Measurements from ENCODE around the gene SORT1. TPM values are rescaled to one million over a fixed set of nuclear protein-coding genes. Genes with fewer than 3 reads are reported as not detected.

The SORT1 gene
- total RNA-seq, 2 donors from 2014 or later, result 44.9 to 46.2 TPM

- Mint-ChIP-seq H3K4me3 (peak overlapping the region; percentile 86), H3K27ac (no peak overlapping the region), H3K27me3 (ENCODE audit: insufficient read depth) (no peaks in the 10 kb centered on the region), H3K9me3 (no peaks in the 10 kb centered on the region), H3K4me1 (peaks cover 30% of the 10 kb centered on the region), H3K36me3 (ENCODE audit: low read depth) (peaks cover 25% of the 10 kb centered on the region)
- peak overlapping the region; percentile 97 for H3K4me3 ChIP-seq (ENCODE audit: low read length)
- TF ChIP-seq CTCF (conservative IDR thresholded peaks at IDR 0.05), result no peak
- H3K27ac ChIP-seq (ENCODE audit: low read depth, low read length), result no peak overlapping the region
- H3K36me3 ChIP-seq (ENCODE audit: control insufficient read depth, insufficient read depth, low read length), result peaks cover 21% of the 10 kb centered on the region
- peaks cover 4% of the 10 kb centered on the region for H3K4me1 ChIP-seq (ENCODE audit: control insufficient read depth, insufficient read depth, low read length)
- no peaks in the 10 kb centered on the region for H3K9me3 ChIP-seq (ENCODE audit: control insufficient read depth, low read length)
- peak overlapping the region; percentile 44 for H3K9ac ChIP-seq (ENCODE audit: extremely low read depth, low read length, poor library complexity, severe bottlenecking)
- H3K27me3 ChIP-seq (ENCODE audit: control insufficient read depth, insufficient read depth, low read length, poor library complexity, severe bottlenecking), result no peaks in the 10 kb centered on the region
- 78 to 80% methylated on average over 14 to 28 of the region's 28 CpGs for WGBS, 2 experiments (ENCODE audit: insufficient coverage in 1 of 2, insufficient read length in 1 of 2)
- DNase-seq, result no peak
Measured at GRCh38 chr1:109281680-109282496, 115.8 kb downstream of the SORT1 start.

- DNase-seq, result no peak
- Mint-ChIP-seq H3K9me3 (no peaks in the 10 kb centered on the region), H3K27me3 (ENCODE audit: insufficient read depth) (no peaks in the 10 kb centered on the region), H3K36me3 (ENCODE audit: low read depth) (peaks cover 25% of the 10 kb centered on the region), H3K4me3 (peak overlapping the region; percentile 86), H3K27ac (no peak overlapping the region), H3K4me1 (peaks cover 30% of the 10 kb centered on the region)
- 93 to 96% methylated on average over 7 of the region's 12 CpGs for WGBS, 2 experiments (ENCODE audit: insufficient coverage in 1 of 2, insufficient read length in 1 of 2)
- H3K27me3 ChIP-seq (ENCODE audit: control insufficient read depth, insufficient read depth, low read length, poor library complexity, severe bottlenecking), result no peaks in the 10 kb centered on the region
- H3K9ac ChIP-seq (ENCODE audit: extremely low read depth, low read length, poor library complexity, severe bottlenecking), result no peak overlapping the region
- H3K9me3 ChIP-seq (ENCODE audit: control insufficient read depth, low read length), result no peaks in the 10 kb centered on the region
- peaks cover 5% of the 10 kb centered on the region for H3K4me1 ChIP-seq (ENCODE audit: control insufficient read depth, insufficient read depth, low read length)
- no peak for TF ChIP-seq CTCF (conservative IDR thresholded peaks at IDR 0.05)
- peaks cover 21% of the 10 kb centered on the region for H3K36me3 ChIP-seq (ENCODE audit: control insufficient read depth, insufficient read depth, low read length)
- peak overlapping the region; percentile 97 for H3K4me3 ChIP-seq (ENCODE audit: low read length)
- no peak overlapping the region for H3K27ac ChIP-seq (ENCODE audit: low read depth, low read length)
Measured at GRCh38 chr1:109280862-109281261, 116.9 kb downstream of the SORT1 start.

- Histone ChIP-seq H3K27me3 (ENCODE audit: control insufficient read depth, insufficient read depth, low read length, poor library complexity, severe bottlenecking) (no peaks in the 10 kb centered on the region), H3K9me3 (ENCODE audit: control insufficient read depth, low read length) (no peaks in the 10 kb centered on the region), H3K36me3 (ENCODE audit: control insufficient read depth, insufficient read depth, low read length) (peaks cover 21% of the 10 kb centered on the region), H3K27ac (ENCODE audit: low read depth, low read length) (no peak overlapping the region), H3K9ac (ENCODE audit: extremely low read depth, low read length, poor library complexity, severe bottlenecking) (no peak overlapping the region), H3K4me3 (ENCODE audit: low read length) (no peak overlapping the region), H3K4me1 (ENCODE audit: control insufficient read depth, insufficient read depth, low read length) (peaks cover 8% of the 10 kb centered on the region)
- peaks cover 25% of the 10 kb centered on the region for H3K36me3 Mint-ChIP-seq (ENCODE audit: low read depth)
- H3K9me3 Mint-ChIP-seq, result no peaks in the 10 kb centered on the region
- no peak for DNase-seq
- no peak overlapping the region for H3K27ac Mint-ChIP-seq
- WGBS, 2 experiments (ENCODE audit: insufficient coverage in 1 of 2, insufficient read length in 1 of 2), result 96 to 98% methylated on average over 5 of the region's 5 CpGs
- no peak for TF ChIP-seq CTCF (conservative IDR thresholded peaks at IDR 0.05)
- peaks cover 41% of the 10 kb centered on the region for H3K4me1 Mint-ChIP-seq
- no peaks in the 10 kb centered on the region for H3K27me3 Mint-ChIP-seq (ENCODE audit: insufficient read depth)
- no peak overlapping the region for H3K4me3 Mint-ChIP-seq
Measured at GRCh38 chr1:109279615-109280278, 118.0 kb downstream of the SORT1 start.

Measured in endodermal cell (in vitro differentiated cells).